Measurements from ENCODE around the gene GPR87. TPM values are rescaled to one million over a fixed set of nuclear protein-coding genes. Genes with fewer than 3 reads are reported as not detected.

The GPR87 gene
- total RNA-seq, 2 donors from 2014 or later: not detected

DNA sequence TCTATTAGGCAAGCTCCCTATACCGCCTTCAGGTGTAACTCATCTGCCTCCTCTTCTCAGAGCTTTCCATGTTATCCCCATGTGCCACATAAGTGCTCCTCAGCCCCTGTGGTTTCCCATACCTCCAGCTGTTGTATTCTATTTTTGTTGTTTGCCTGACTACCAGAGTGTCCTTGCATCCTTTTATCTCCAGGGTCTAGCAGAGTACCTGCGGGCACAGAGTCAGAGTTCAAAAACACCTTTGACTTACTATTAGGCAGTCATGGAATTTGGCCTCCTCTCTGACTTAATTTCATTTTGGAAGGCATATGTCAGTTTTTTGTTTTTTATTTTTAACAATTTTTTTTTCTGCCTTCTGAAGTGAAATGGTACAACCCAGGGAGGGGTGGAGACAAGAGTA lies 7.1 kb downstream of the GPR87 start:
- Mint-ChIP-seq H3K36me3 (ENCODE audit: low read depth) (no peaks in the 10 kb centered on the region), H3K4me3 (no peak overlapping the region), H3K27ac (no peak overlapping the region), H3K4me1 (peaks cover 10% of the 10 kb centered on the region), H3K27me3 (peaks cover 6% of the 10 kb centered on the region)
- no peaks in the 10 kb centered on the region for H3K9me3 ChIP-seq (ENCODE audit: control insufficient read depth, low read length, poor library complexity, severe bottlenecking)
- no peak for ATAC-seq
- DNase-seq: no peak

DNA sequence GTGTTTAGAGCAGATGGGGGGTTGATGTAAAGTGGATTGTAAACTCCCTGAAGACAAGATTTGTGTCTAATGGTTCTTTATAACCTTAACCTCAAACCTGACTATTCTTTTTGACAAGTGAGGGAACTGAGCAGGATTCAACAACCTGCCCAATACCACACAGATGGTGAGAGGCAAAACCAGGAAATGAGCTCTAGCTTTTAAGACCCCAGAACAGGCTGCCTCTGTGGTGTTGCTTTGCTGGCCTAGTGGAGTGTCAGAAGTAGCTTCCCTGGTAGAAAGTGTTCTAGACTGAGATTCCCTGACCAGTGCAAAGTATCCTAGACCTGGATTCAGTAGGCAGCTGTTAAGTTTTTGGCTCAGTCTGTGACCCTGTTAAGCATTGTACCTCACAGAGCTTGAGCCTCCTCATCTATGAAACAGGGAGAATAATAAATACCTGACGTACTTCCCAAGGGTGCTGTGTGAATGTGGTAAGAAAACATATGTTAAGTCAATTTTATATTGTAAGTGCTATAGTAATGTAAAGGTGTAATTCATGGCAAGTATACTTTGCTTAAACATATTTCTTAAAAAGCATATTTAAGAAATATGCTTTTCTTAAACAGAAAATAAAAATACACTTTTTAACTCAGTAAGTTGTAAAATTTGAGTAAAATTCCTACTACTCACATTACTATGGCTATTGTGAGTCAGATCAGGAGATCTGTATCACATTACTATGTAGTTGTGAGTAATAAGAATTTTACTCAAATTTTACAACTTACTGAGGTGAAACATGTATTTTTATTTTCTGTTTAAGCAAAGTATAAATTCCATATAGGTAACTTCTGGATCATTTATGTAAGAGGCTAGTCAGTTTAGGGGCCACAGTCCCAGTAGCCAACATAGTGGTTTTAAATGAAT lies 8.8 kb downstream of the GPR87 start:
- ATAC-seq (no peak), DNase-seq (no peak)
- no peak overlapping the region for H3K4me3 Mint-ChIP-seq
- H3K27ac Mint-ChIP-seq: no peak overlapping the region
- peaks cover 2% of the 10 kb centered on the region for H3K36me3 Mint-ChIP-seq (ENCODE audit: low read depth)
- peaks cover 10% of the 10 kb centered on the region for H3K4me1 Mint-ChIP-seq
- peaks cover 16% of the 10 kb centered on the region for H3K27me3 Mint-ChIP-seq
- no peaks in the 10 kb centered on the region for H3K9me3 ChIP-seq (ENCODE audit: control insufficient read depth, low read length, poor library complexity, severe bottlenecking)

DNA sequence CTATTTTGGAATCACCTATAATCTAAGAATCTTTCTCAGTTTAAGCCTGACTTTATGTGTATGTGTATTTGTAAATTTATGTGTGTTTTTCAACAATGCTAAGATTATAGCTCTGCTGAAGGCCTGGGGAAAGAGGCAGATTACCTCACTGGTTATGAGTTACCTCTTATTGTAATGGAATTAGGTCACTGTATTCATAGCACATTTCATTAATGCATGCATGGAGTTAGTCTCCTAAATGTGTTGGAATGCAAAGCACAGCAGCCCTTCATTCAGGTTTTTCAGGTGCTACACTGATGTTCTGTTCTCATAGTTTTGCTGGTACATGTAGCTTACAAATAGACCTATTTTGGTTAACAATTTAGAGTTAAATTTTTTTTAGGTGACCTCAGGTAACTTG lies 9.5 kb downstream of the GPR87 start:
- H3K27ac Mint-ChIP-seq: no peak overlapping the region
- peaks cover 2% of the 10 kb centered on the region for H3K36me3 Mint-ChIP-seq (ENCODE audit: low read depth)
- H3K9me3 ChIP-seq (ENCODE audit: control insufficient read depth, low read length, poor library complexity, severe bottlenecking): no peaks in the 10 kb centered on the region
- no peak for DNase-seq
- H3K4me1 Mint-ChIP-seq: peaks cover 10% of the 10 kb centered on the region
- peaks cover 23% of the 10 kb centered on the region for H3K27me3 Mint-ChIP-seq
- ATAC-seq: no peak
- no peak overlapping the region for H3K4me3 Mint-ChIP-seq

DNA sequence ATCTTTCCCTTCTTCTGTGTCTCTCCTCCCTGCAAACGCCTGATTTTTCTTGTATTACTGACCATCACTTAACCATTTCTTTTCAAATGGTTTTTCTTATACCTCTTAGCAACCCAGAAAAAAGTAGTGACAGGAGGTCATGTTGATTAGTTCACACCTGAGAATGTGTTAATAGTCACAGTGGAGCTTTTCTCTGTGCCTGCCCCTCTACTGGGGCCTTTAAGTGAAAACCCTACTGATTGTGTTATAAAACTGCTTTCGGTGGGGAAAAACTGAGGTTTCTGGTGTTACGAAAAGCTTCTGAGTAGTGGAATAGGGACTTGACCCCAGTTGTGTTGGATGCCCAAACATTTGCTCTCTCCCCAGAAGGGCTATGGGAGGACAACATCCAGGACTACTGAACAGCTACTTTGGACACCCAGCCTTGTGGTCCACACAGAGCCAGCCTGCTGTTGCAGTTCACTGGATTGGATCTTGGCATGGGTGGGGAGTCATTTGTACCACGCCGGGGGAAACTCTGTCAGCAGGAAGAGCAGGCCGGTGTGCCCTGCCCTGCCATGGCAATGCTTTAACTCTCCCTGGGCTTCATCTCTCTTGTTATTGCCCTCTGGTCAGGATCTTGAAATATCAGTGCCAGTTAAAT lies 10.3 kb downstream of the GPR87 start:
- peaks cover 2% of the 10 kb centered on the region for H3K36me3 Mint-ChIP-seq (ENCODE audit: low read depth)
- no peak for DNase-seq
- peaks cover 10% of the 10 kb centered on the region for H3K4me1 Mint-ChIP-seq
- no peak overlapping the region for H3K27ac Mint-ChIP-seq
- H3K27me3 Mint-ChIP-seq: peaks cover 31% of the 10 kb centered on the region
- ATAC-seq: no peak
- H3K9me3 ChIP-seq (ENCODE audit: control insufficient read depth, low read length, poor library complexity, severe bottlenecking): no peaks in the 10 kb centered on the region
- H3K4me3 Mint-ChIP-seq: no peak overlapping the region

DNA sequence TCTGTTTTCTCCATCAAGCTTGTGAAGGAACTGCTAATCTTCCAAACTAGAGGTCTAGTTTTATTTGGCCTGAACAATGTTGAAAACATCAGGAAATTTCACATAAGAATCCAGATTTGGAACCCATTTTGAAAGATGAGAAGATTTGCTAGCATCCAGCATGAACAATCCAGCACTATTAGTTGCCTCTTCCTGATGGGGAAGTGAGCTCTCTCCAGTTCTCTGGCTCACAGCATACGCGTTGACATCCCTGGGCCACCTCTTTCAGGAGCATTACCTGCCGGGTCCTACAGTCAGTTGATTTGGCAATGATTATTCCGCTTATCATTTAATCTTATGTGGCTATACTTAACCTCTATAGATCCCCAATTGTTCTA lies 10.9 kb downstream of the GPR87 start:
- no peaks in the 10 kb centered on the region for H3K9me3 ChIP-seq (ENCODE audit: control insufficient read depth, low read length, poor library complexity, severe bottlenecking)
- Mint-ChIP-seq H3K27ac (no peak overlapping the region), H3K27me3 (peaks cover 33% of the 10 kb centered on the region), H3K36me3 (ENCODE audit: low read depth) (peaks cover 2% of the 10 kb centered on the region), H3K4me3 (no peak overlapping the region), H3K4me1 (peaks cover 10% of the 10 kb centered on the region)
- ATAC-seq: no peak
- DNase-seq: no peak

DNA sequence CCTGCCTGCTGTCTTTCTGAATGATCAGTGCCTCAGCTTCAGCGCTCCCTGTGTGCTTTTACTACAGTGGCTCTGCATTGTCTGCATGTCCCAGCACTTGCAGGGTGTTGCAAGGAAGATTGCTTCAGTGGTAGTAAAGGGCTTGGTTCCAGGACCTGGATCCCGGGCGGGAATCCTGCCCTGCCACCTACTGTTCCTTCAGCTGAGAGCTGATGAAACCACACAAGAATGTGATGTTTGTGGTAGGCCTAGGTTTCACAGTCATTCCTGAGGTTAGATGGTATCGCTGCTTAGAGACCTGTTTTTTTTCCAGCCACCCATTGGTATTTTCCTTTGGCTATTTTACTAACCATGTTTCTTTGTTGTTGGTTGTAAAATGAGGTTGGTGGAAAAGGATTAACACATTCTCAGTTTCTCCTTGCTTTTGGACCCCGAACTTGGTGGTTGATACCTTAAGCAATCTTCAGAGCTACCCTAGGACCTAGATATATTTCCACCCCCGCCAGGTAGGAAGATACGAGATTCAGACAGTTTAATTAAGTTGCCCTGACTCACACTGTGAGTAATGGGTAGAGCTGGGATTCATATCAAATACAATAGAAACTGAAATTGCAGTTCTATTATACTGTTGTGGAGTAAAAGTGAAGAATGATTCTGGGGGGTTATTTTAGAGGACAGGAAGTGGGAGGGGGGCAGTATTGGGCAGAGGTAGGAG lies 11.4 kb downstream of the GPR87 start:
- H3K9me3 ChIP-seq (ENCODE audit: control insufficient read depth, low read length, poor library complexity, severe bottlenecking): no peaks in the 10 kb centered on the region
- H3K27ac Mint-ChIP-seq: peak overlapping the region; percentile 32
- ATAC-seq (peak; percentile 28), DNase-seq (no peak)
- H3K27me3 Mint-ChIP-seq: peaks cover 33% of the 10 kb centered on the region
- H3K36me3 Mint-ChIP-seq (ENCODE audit: low read depth): peaks cover 2% of the 10 kb centered on the region
- H3K4me1 Mint-ChIP-seq: peaks cover 10% of the 10 kb centered on the region
- no peak overlapping the region for H3K4me3 Mint-ChIP-seq

DNA sequence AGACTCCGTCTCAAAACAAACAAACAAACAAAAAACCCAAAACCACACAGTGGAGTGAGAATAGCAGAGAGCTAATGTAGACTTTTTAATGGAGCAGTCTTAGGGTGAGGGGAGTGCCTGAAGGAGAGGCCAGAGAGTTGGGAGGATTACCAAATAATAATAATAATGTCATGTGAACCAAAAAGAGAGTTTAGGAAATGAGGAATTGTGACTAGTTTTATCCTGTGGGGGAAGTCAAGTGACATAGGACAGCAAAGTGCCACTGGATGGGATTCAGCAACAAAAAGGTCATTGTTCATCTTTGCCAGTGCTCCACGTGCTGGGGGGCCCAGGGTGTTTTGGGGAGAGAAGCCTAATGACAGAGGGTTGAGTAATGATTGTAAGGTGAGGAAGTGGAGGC lies 12.9 kb downstream of the GPR87 start:
- Mint-ChIP-seq H3K4me1 (peaks cover 10% of the 10 kb centered on the region), H3K36me3 (ENCODE audit: low read depth) (peaks cover 2% of the 10 kb centered on the region), H3K4me3 (no peak overlapping the region)

DNA sequence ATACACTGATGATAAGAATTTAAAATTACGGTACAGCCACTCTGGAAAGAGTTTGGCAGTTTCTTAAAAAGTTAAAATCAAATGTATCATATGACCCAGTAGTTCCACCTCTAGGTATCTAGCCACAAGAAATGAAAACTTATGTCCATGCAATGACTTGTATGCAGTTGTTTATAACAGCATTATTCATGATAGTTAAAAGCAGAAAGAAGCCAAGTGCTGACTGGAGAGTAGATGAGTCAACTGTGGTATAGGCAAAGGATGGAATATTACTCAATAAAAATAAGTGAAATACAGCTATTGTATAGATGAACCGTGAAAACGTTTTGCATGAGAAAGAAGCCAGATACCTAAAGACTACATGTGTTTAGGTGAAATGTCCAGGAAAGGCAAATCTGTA lies 14.8 kb downstream of the GPR87 start:
- Mint-ChIP-seq H3K27me3 (peaks cover 55% of the 10 kb centered on the region), H3K36me3 (ENCODE audit: low read depth) (peaks cover 2% of the 10 kb centered on the region), H3K4me1 (peaks cover 10% of the 10 kb centered on the region), H3K4me3 (no peak overlapping the region), H3K27ac (no peak overlapping the region)
- no peak for DNase-seq
- no peak for ATAC-seq
- no peaks in the 10 kb centered on the region for H3K9me3 ChIP-seq (ENCODE audit: control insufficient read depth, low read length, poor library complexity, severe bottlenecking)

More for the DNA sequence above, 12.9 kb downstream of the GPR87 start:
- no peaks in the 10 kb centered on the region for H3K9me3 ChIP-seq (ENCODE audit: control insufficient read depth, low read length, poor library complexity, severe bottlenecking)
- no peak overlapping the region for H3K27ac Mint-ChIP-seq
- DNase-seq: no peak
- H3K27me3 Mint-ChIP-seq: peaks cover 42% of the 10 kb centered on the region
- ATAC-seq: no peak

DNA sequence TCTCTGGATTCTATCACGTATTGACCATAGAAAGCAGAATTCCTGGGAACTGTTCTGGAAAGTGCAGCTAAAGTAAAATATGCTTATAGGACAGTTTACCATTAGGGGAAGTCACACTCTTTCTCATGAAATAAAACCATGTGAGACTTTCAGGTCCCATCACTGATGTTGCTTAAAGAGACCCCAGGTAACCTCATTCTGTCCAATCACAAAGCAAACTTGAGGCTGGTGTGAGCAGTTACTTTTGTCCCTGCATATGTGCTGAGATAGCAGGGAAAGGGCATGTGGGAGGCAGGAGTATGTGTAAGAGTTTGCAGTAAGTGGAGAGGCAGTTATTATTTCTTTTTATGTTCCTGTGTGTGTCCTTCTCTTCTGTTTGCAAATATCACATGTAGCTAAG lies 16.1 kb downstream of the GPR87 start:
- H3K9me3 ChIP-seq (ENCODE audit: control insufficient read depth, low read length, poor library complexity, severe bottlenecking): no peaks in the 10 kb centered on the region
- no peak overlapping the region for H3K4me3 Mint-ChIP-seq
- H3K27me3 Mint-ChIP-seq: peaks cover 58% of the 10 kb centered on the region
- peaks cover 4% of the 10 kb centered on the region for H3K36me3 Mint-ChIP-seq (ENCODE audit: low read depth)
- no peak for ATAC-seq
- no peak for DNase-seq
- H3K4me1 Mint-ChIP-seq: peaks cover 7% of the 10 kb centered on the region
- H3K27ac Mint-ChIP-seq: no peak overlapping the region

DNA sequence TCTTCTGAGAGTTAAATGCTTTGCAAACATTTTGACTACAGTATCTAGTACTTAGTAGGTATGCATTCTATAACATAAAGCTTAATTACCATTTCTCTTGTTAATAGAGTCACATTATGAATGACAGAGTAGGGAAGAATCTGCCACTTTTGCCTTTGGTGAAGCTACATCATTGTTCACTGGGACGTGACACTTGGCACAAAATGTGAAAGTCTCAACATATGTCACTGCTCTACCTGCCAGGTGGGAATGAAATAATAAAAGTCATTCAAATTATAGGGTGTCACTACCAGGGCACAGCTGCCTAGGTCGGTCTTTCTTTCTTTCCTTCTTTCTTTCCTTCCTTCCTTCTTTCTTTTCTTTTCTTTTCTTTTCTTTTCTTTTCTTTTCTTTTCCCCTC lies 17.6 kb downstream of the GPR87 start:
- Mint-ChIP-seq H3K4me3 (no peak overlapping the region), H3K27ac (no peak overlapping the region), H3K4me1 (no peaks in the 10 kb centered on the region), H3K27me3 (peaks cover 64% of the 10 kb centered on the region), H3K36me3 (ENCODE audit: low read depth) (peaks cover 3% of the 10 kb centered on the region)
- no peaks in the 10 kb centered on the region for H3K9me3 ChIP-seq (ENCODE audit: control insufficient read depth, low read length, poor library complexity, severe bottlenecking)
- ATAC-seq (no peak), DNase-seq (no peak)

DNA sequence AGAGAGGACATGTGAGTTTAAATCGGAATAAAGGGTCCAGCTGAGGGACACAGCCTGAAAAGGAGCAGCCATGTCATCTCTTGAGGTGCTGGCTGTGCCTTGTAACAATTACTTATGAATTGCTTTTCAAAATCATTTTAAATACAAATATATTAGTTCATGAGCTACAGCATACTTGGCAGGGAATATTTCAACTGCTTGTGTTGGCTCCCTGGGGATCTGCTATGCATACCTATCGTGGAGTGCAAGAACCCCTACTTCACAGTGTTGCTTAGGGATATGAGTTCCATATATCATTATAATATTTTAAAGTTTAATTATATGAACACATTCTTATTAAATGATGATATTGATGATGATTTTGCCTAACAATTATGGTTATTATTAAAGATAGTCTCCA lies 19.2 kb downstream of the GPR87 start:
- Mint-ChIP-seq H3K27ac (no peak overlapping the region), H3K36me3 (ENCODE audit: low read depth) (peaks cover 2% of the 10 kb centered on the region), H3K27me3 (peaks cover 59% of the 10 kb centered on the region), H3K4me3 (no peak overlapping the region), H3K4me1 (no peaks in the 10 kb centered on the region)
- H3K9me3 ChIP-seq (ENCODE audit: control insufficient read depth, low read length, poor library complexity, severe bottlenecking): no peaks in the 10 kb centered on the region
- ATAC-seq (no peak), DNase-seq (no peak)

DNA sequence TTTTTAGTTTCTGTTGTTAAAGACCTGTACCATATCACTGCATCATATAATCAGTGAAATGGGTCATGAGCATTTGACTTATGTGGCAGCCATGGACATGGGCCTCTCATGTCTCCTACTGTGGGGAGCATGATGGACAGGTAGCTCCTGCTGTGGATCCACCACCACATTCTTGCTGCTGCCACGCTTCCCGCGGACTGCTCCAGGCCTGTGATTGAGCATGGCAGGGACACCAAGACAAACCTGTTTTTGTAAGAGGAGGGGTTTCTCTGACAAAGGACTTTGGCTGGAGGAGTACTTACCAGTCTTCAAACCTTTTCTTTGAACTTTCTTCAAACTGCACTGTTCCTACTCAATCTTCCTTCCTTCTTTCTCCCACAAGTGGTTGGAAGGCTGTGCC lies 20.4 kb downstream of the GPR87 start:
- Mint-ChIP-seq H3K27me3 (peaks cover 53% of the 10 kb centered on the region), H3K4me3 (no peak overlapping the region), H3K36me3 (ENCODE audit: low read depth) (peaks cover 2% of the 10 kb centered on the region), H3K27ac (no peak overlapping the region), H3K4me1 (no peaks in the 10 kb centered on the region)
- DNase-seq (no peak), ATAC-seq (no peak)
- no peaks in the 10 kb centered on the region for H3K9me3 ChIP-seq (ENCODE audit: control insufficient read depth, low read length, poor library complexity, severe bottlenecking)

DNA sequence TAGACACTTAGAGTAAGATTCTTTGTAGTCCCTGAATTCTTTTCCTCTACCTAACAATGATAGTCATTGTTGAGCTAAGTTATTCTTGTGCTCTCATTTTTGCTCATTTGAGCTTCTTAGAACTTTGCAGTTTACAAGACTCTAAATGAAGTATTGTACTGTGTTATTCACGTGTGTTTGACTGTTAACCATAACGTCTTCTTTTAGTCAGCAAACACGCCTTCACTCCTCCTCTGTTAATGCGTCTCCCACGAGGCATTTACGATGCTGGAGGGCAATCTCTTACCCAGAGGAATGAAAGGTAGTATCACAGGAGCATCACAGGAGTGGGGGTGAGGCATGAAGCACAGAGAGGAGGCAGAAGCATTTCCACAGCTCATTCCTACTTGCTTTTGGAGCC lies 23.5 kb downstream of the GPR87 start:
- no peaks in the 10 kb centered on the region for H3K9me3 ChIP-seq (ENCODE audit: control insufficient read depth, low read length, poor library complexity, severe bottlenecking)
- Mint-ChIP-seq H3K4me3 (no peak overlapping the region), H3K4me1 (no peaks in the 10 kb centered on the region), H3K36me3 (ENCODE audit: low read depth) (peaks cover 2% of the 10 kb centered on the region), H3K27me3 (peaks cover 39% of the 10 kb centered on the region), H3K27ac (no peak overlapping the region)
- ATAC-seq: no peak
- DNase-seq: no peak

All from T-helper 17 cell (primary cell).